HG03025 (cell line): ENCODE results near the gene PMEL.

Experiments used
- ATAC-seq: cut with Tn5 transposase; IDR thresholded peaks from one replicate; pipeline ENCODE4 v1.9.1; 2021; ENCODE audit warnings: mild to moderate bottlenecking, moderate library complexity; ENCODE audit not compliant: unreplicated experiment, low FRiP score

PMEL gene

GRCh38 chr12:55946553-55946952 lies 19.3 kb downstream of the PMEL start:
- no peak for ATAC-seq

- ATAC-seq = no peak
Observed at GRCh38 chr12:55942577-55943136, 23.2 kb downstream of the PMEL start.

- ATAC-seq = no peak
Observed at GRCh38 chr12:55942055-55942454, 23.8 kb downstream of the PMEL start.

GRCh38 chr12:55940065-55940732 lies 25.6 kb downstream of the PMEL start:
- ATAC-seq = peak; percentile 90

- ATAC-seq = no peak
Observed at GRCh38 chr12:55938826-55939501, 26.9 kb downstream of the PMEL start.

GRCh38 chr12:55937981-55938380 lies 27.9 kb downstream of the PMEL start:
- no peak for ATAC-seq

- no peak for ATAC-seq
Observed at GRCh38 chr12:55935738-55936151, 30.1 kb downstream of the PMEL start.

GRCh38 chr12:55934773-55935172 lies 31.1 kb downstream of the PMEL start:
- no peak for ATAC-seq

GRCh38 chr12:55933799-55934742 lies 31.8 kb downstream of the PMEL start:
- no peak for ATAC-seq

- ATAC-seq = no peak
Observed at GRCh38 chr12:55933169-55933798, 32.6 kb downstream of the PMEL start.

- ATAC-seq = no peak
Observed at GRCh38 chr12:55932551-55932910, 33.3 kb downstream of the PMEL start.

GRCh38 chr12:55931780-55932550 lies 33.9 kb downstream of the PMEL start:
- no peak for ATAC-seq

- no peak for ATAC-seq
Observed at GRCh38 chr12:55931317-55931779, 34.5 kb downstream of the PMEL start.

GRCh38 chr12:55930771-55931316 lies 35.0 kb downstream of the PMEL start, which contains the start of gene DGKA:
TSS of gene DGKA (plus strand) at chr12:55931162. CDS start at chr12:55936504, 5,342 bp downstream.
- ATAC-seq = no peak

- peak; percentile 29 for ATAC-seq
Observed at GRCh38 chr12:55929306-55929791, 36.5 kb downstream of the PMEL start.

GRCh38 chr12:55927588-55928502 lies 38.0 kb downstream of the PMEL start, which contains the start of gene PYM1:
TSS of gene PYM1 (minus strand) at chr12:55927894. CDS start at chr12:55927761, 133 bp downstream.
- ATAC-seq = peak; percentile 41

- ATAC-seq = peak; percentile 32
Observed at GRCh38 chr12:55926738-55927587, 38.9 kb downstream of the PMEL start.
